Type B pancreatic cell (in vitro differentiated cells): ENCODE data around the gene FAM3A. TPM values are rescaled to one million over a fixed set of nuclear protein-coding genes. Genes with fewer than 3 reads are reported as not detected.

Experiments used
- DNase-seq: peaks from one replicate; pipeline ENCODE4 v3.0.0; 2021; ENCODE audit warnings: mixed read lengths; ENCODE audit not compliant: unreplicated experiment; ENCODE audit errors: extremely low spot score
- H3K27ac Mint-ChIP-seq: 2 replicates; pipeline ENCODE4 v1.8.0; 2021; ENCODE audit warnings: mild to moderate bottlenecking, mixed read lengths
- H3K27me3 Mint-ChIP-seq: 2 replicates; pipeline ENCODE4 v1.8.0; 2021; ENCODE audit warnings: mixed read lengths
- H3K36me3 Mint-ChIP-seq: 2 replicates; pipeline ENCODE4 v1.8.0; 2021; ENCODE audit warnings: mixed read lengths
- H3K4me1 Mint-ChIP-seq: one replicate; pipeline ENCODE4 v1.8.0; 2021; ENCODE audit warnings: mixed read lengths; ENCODE audit not compliant: unreplicated experiment
- H3K4me3 Mint-ChIP-seq: 2 replicates; pipeline ENCODE4 v1.8.0; 2021; ENCODE audit warnings: mild to moderate bottlenecking, mixed read lengths
- H3K9me3 Mint-ChIP-seq: 2 replicates; pipeline ENCODE4 v1.8.0; 2021; ENCODE audit warnings: mixed read lengths
- CTCF ChIP-seq: fragments of 200-600 bp; sonication (generic); conservative IDR thresholded peaks from 2 replicates; pipeline ENCODE4 v1.5.0; 2021; ENCODE audit warnings: antibody characterized with exemption, mild to moderate bottlenecking
- total RNA-seq: library from RNA; stranded (reverse); gene quantifications from 2 replicates; pipeline ENCODE4 v1.2.1, GENCODE V29; 2021; ENCODE audit warnings: low replicate concordance

Gene FAM3A
- total RNA-seq, 1 donor from 2014 or later, result 34.1 TPM

DNA sequence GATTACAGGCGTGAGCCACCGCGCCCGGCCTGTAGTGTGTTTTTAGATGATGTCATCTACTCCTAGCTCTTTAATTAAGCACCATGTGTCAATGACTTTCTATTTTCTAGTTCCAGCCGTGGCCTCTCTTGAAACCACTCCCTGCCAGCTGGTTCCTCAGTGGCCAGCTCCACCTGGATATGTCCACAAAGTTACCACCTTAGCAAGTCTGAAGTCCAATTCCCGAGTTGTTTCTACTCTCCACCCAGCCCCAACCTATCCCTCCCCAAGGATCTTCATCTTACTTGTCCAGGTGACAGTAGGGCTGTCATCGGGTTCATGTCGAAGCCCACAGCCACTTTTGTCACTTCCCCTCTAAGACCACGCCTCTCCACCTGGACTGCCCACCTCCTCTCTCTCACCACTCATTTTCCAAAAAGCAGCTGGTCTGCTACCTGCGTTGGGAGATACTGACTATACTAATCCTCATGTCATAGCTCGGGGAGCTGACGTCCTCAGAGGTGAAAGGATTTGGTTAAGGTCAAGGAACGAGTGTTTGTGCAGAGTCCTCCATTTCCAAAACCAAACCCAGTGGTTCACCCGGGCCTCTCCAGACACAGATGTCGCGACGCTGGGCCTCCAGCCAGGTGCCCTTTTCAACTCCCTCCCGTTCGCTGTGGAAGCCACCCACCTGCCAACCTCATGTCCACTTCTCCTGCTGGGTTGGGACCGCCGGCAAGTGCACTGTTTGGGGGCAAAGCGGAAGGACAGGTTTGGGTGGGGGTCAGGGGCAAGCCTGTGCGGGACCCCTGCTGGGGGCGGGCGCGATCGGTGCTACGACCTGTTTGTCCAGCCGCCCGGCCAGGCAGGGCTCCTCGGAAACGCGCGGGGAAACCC is 704 bp downstream of the FAM3A start:
- Mint-ChIP-seq H3K27ac (peak overlapping the region; percentile 83), H3K4me1 (peaks cover 11% of the 10 kb centered on the region), H3K9me3 (peaks cover 6% of the 10 kb centered on the region), H3K27me3 (no peaks in the 10 kb centered on the region), H3K36me3 (peaks cover 5% of the 10 kb centered on the region), H3K4me3 (peak overlapping the region; percentile 87)
- TF ChIP-seq CTCF, result no peak
- no peak for DNase-seq

- Mint-ChIP-seq H3K27ac (no peak overlapping the region), H3K4me1 (peaks cover 11% of the 10 kb centered on the region), H3K27me3 (no peaks in the 10 kb centered on the region), H3K9me3 (peaks cover 6% of the 10 kb centered on the region), H3K36me3 (peaks cover 16% of the 10 kb centered on the region), H3K4me3 (peak overlapping the region; percentile 7)
- no peak for TF ChIP-seq CTCF
- DNase-seq, result no peak
Observed at GRCh38 chrX:154513716-154514115, 2.3 kb downstream of the FAM3A start.

- peaks cover 20% of the 10 kb centered on the region for H3K36me3 Mint-ChIP-seq
- peaks cover 9% of the 10 kb centered on the region for H3K4me1 Mint-ChIP-seq
- no peak for DNase-seq
- TF ChIP-seq CTCF, result no peak
- H3K9me3 Mint-ChIP-seq, result peaks cover 6% of the 10 kb centered on the region
- H3K27ac Mint-ChIP-seq, result no peak overlapping the region
- no peaks in the 10 kb centered on the region for H3K27me3 Mint-ChIP-seq
- H3K4me3 Mint-ChIP-seq, result no peak overlapping the region
Observed at GRCh38 chrX:154512879-154513553, 3.0 kb downstream of the FAM3A start.

GRCh38 chrX:154511761-154512160 is 4.3 kb downstream of the FAM3A start:
- peaks cover 6% of the 10 kb centered on the region for H3K9me3 Mint-ChIP-seq
- H3K27me3 Mint-ChIP-seq, result no peaks in the 10 kb centered on the region
- no peak overlapping the region for H3K27ac Mint-ChIP-seq
- DNase-seq, result no peak
- no peak for TF ChIP-seq CTCF
- H3K4me1 Mint-ChIP-seq, result peaks cover 5% of the 10 kb centered on the region
- H3K36me3 Mint-ChIP-seq, result peaks cover 20% of the 10 kb centered on the region
- no peak overlapping the region for H3K4me3 Mint-ChIP-seq

DNA sequence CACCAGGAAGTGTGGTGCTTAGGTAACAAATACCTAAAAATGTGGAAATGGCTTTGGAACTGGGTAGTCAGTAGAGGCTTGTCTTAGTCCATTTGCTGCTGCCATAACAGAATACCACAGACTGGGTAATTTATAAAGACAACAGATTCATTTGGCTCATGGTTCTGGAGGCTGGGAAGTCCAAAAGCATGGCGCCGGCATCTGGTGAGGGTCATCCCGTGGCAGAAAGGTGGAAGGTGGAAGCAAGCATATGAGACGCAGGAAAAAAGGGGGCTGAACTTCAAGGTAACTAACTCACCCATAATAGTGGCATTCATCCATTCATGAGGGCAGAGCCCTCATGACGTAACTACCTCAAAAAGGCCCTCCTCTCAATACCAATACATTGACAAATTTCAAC is 6.6 kb downstream of the FAM3A start:
- TF ChIP-seq CTCF, result no peak
- H3K27ac Mint-ChIP-seq, result no peak overlapping the region
- H3K9me3 Mint-ChIP-seq, result peaks cover 6% of the 10 kb centered on the region
- no peak for DNase-seq
- no peaks in the 10 kb centered on the region for H3K4me1 Mint-ChIP-seq
- no peak overlapping the region for H3K4me3 Mint-ChIP-seq
- H3K36me3 Mint-ChIP-seq, result peaks cover 20% of the 10 kb centered on the region
- no peaks in the 10 kb centered on the region for H3K27me3 Mint-ChIP-seq
